COR-L47 (cell line): ENCODE results near the gene TBC1D4.
"Not testable (repeated sequence)": the region's sequence is repeated elsewhere in the genome, so short reads cannot be mapped to it uniquely, and the experiment has no call there.

ENCODE experiments used
- DNase-seq: peaks from one replicate; lab custom pipeline; 2025; lab: John Stamatoyannopoulos, UW

The TBC1D4 gene

GRCh38 chr13:75319254-75319653 lies 162.7 kb downstream of the TBC1D4 start:
- no peak for DNase-seq

- no peak for DNase-seq
Observed at GRCh38 chr13:75318138-75318833, 163.7 kb downstream of the TBC1D4 start.

DNA sequence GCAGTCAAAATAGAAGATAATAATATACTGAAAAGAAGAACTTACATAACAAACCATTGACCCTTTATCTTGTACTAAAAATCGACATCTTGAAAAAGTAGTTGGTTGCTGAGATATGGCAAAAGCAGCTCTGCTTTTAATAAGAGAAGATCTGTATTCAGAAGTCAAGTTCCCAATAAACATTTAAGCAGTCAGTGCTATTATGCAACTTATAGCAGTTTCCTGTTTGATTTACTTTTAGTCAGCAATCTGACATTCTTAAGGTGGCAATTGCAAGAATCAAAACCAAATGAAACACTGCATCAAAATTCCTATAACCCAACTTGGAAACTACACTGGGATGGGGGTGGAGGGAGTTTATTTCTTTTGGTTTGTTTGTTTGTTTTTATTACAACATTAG lies 165.5 kb downstream of the TBC1D4 start:
- no peak for DNase-seq

DNA sequence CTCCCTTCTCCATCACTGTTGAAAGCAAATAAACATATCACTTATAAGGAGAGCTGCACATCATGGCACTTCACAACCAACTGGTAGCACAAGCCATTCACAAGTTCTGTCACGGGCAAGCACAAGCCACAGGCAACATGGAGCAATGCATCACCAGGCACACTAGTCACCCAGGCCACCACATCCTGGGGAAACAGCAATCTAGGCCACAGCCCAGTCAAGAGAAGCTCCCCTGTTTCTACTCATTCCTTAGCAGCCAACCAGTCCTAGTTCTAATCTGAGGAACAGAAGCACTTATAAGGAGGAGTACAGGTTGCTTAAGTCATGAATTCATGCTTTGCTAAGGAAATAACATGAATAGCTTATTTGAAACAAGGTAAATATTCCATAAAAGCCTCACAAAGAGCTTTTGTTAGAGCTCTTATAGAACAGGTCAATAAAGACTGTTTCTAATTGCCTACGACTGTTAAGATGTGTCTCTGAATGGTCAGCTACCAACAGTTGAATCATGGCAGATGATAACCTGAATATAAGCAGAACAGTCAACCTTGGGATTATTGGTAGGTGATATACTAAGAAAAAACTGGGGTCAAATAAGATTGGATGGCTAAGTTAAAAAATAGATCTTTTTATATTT lies 169.0 kb downstream of the TBC1D4 start:
- DNase-seq, result no peak

DNA sequence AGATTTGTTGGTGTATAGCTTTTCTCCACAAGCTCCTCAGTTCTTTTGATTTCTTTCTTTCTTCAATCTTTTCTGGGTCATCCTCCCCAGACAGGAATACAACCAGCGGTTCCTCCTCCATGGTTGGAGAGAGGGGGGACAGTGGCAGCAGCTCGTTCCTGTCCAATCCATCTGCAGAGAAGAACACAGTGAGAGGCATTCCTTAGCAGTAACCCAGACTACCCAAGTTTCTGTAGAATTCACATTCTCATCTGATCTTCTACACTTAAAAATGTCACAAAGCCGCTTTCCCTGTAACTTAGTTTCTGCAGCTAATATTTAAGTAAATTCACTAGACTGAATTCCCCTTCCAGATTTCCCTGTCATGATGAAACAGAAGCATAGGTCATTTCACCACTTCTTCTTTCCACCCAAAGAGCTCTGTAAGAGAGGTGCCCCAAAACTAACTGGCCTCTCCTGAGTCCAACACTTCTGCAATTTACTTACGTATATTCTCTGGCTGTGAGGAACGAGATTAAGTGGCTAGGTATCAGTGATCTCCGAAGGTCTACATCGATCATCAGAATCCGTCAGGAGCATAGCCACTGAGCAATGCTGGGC lies 171.9 kb downstream of the TBC1D4 start:
- no peak for DNase-seq

DNA sequence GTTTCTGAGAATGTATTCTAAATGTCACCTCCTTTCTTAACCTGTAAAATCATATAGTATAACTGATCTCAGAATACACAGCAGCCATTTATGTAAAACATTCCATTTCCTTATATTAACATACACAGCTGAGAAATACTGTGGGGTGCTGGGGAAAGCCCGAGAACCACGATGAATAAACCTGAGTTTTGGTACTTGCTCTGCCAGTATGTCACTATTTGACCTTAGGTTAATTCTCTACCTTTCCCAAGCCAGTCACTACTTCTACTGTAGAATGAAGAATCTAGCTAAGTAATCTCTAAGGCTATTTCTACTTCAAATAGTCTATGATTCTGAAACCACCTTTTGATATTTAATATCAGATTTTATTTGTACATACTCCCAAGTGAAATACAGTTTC lies 173.7 kb downstream of the TBC1D4 start:
- no peak for DNase-seq

DNA sequence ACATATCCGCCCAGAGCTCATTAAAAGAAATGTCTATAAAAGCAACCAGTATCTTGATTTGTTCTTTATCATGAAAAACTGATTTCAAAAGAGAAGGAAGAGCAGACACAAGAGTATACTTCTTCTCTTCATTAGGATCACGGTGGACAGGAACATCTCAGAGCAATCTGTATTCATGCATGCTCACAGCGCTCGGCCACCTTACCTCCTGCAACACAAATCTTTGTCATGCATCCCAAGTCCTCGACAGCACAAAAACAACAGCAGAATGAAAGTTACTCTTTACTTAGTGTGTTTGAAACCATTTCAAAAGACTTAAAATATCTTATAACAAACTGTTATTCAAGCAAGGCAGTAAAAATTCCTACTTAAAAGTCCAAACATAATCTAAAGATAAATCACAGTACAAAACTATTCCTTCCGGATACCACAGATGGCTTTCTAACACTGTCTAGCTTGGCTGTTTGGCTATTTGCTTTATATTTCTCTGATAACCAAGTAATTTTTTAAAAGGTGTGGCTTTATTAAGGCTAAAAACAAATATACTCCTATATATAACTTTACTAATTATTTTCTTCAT lies 174.5 kb downstream of the TBC1D4 start:
- no peak for DNase-seq

DNA sequence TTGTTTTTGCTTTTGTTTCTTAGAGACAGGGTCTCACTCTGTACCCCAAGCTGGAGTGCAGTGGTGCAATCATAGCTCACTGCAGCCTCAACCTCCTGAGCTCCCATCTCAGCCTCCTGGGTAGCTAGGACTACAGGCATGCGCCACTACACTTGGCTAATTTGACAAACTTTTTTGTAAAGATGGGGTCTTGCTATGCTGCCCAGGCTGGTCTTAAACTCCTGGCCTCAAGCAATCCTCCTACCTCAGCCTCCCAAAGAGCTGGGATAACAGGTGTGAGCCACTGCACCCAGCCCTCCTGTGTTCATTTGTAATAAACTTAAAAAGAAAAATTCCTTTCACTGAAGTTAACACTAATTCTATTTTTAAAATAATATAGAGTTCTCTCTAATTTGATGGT lies 175.0 kb downstream of the TBC1D4 start:
- not testable (repeated sequence) for DNase-seq

DNA sequence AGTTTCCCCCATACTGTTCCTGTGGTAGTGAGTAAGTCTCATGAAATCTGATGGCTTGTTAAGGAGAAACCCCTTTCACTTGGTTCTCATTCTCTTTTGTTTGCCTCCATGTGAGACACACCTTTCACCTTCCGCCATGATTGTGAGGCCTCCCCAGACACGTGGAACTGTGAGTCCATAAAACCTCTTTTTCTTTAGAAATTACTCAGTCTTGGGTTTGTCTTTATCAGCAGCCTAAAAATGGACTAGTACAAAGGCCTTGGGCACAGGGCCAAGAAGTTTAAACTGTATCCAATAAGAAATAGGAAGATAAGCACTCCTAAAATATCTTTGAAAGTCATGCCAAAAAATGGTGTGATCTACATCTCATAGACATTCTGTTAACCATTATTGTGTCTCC lies 176.9 kb downstream of the TBC1D4 start:
- DNase-seq, result no peak

GRCh38 chr13:75303263-75303662 lies 178.7 kb downstream of the TBC1D4 start:
- DNase-seq, result no peak

DNA sequence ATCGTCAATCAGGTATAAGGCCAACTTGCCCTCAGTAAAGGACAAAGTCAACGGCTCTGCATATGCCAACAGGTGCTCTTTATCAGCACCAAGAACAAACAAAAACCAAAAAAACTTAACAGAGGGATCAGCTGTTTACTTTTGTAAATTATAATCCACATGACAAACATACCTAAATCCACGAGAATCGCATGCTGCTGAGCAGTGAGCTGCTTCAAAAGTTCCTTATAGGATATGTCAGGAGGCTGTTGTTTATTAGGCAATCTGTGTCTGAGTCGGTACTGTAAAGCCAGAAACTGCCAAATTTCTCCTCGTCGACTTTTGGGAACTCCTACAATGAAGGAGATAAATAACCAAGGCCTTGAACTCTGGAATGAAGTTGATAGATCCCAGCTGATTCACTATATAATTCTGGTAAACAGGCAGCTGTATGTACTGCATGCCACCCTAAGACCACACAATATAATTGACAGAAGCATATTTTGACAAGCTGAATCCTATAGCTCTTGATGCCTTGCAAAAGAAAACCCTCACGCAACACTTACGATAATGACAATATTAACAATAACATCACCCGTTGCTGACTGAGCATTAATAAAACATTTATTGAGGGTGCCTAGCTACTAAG lies 179.8 kb downstream of the TBC1D4 start:
- no peak for DNase-seq

DNA sequence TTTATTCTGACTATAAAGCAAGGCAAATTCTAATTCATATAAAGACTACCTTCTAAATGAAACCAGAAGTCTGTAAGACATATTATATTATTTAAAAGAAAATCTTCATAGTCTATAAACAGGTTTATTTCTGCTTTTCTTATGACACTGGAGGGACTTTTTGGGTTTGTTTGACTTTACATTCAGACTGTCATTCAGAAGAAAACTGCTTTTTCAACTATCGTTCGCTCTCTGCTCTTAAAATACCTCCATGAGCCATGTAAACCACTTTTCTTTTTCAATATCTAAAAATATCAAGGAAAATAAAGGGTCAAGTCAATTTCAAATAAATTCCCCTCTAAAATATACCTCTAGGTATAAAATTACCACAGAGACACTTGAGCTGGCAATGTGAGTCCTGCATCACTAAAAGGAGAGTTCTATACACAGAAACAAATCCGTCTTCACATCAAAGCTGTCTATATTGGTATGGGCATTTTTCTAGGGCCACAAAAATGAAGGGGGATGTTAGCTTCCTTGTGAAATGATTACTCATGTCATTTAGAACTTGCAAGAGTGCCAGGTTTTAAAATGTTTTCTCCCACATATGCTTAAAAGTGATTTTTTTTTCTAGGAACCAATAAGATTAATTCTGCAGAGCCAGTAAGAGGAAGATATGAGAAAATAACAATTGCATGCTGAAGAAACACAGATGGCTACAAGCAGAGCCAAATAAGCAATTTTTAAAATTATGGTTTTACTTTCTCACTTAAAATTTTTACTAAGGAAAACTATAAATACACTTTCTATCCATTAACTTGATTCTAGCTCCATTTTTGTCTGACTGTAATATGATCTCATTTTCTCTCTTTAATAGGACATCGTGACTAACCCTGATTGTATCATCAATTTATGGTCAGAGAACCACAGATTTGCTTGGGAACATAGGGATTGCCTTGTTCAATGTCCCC lies 181.8 kb downstream of the TBC1D4 start:
- no peak for DNase-seq

- no peak for DNase-seq
Observed at GRCh38 chr13:75299246-75299645, 182.7 kb downstream of the TBC1D4 start.

DNA sequence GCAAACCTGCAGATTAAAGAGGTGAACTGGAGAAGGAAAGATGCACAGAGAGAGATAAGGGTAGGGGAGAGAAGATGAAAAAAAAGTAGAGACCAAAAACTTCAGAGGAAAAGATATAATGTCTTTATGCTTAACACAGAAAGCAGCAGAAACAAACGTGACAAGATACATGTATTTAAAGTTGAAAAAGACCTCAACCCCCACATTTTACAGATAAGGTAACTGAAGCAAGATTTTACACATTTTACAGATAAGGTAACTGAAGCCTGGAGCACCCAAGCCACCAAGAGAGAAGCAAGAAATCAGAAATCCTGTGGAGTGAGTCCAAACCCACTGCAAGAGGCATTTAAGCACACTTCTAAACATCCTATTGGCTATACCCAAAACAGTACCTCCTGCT lies 185.3 kb downstream of the TBC1D4 start:
- no peak for DNase-seq

DNA sequence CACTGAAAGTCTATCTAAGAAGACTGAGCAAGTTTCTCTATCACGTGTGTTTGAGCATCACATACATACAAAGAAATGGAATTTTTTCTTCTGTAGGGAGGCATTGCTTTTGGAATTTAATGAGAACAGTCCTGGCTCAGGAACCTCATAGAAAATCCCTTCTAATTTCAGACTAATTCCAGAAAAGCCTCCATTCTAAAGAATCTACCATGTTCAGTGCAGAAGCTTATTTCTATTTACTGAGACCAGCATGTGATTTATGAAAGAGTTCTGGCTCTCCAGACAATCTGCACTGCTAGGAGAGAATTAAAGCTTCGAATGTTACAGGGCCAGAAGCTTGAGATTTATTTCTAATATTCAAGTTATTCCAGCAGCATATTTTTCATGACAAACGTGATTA lies 186.8 kb downstream of the TBC1D4 start:
- DNase-seq, result no peak

DNA sequence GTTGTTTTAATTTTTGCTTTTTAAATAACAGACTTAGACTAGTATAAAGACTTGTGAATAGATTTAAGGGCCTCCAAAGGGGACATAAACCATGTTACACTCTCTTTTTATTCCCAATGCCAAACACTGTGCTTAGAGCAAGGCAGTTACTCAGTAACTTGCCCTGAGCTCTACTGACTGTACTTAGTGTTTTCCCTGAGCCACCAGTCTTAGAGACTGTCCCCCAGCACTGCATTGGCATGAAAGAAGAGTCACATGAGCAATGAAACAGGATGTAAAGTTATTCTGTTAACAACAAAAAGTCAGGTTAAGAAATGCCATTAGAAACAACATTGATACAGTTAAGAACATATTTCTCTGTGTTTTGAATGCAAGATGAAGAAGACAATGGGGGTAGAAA lies 187.9 kb downstream of the TBC1D4 start:
- no peak for DNase-seq

GRCh38 chr13:75285310-75285709 lies 196.7 kb downstream of the TBC1D4 start:
- no peak for DNase-seq

DNA sequence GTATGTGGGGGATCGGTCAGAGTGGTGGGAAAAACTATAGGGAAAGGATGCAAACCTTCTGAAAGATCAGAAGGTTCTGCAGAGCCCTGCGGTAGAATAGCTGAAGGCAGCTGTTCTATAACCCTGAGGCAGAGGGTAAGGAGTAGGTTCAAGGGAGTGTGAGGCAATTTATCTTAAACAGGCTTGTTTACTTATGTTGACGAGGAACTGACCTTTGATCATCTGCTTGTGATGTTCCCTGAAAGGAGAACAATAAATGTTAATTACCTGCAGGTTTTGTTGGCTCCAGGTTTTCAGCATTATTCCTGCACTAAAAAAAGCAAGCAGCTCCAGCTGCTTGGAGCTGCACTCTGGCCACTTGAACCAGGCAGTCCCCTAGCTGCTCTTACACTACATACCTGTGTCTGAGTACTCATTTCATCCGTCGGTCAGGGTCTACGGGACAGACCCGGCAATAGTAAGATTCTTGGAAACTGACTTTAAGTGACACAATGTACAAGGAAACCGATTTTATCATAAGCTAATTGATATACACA lies 202.1 kb downstream of the TBC1D4 start:
- no peak for DNase-seq

DNA sequence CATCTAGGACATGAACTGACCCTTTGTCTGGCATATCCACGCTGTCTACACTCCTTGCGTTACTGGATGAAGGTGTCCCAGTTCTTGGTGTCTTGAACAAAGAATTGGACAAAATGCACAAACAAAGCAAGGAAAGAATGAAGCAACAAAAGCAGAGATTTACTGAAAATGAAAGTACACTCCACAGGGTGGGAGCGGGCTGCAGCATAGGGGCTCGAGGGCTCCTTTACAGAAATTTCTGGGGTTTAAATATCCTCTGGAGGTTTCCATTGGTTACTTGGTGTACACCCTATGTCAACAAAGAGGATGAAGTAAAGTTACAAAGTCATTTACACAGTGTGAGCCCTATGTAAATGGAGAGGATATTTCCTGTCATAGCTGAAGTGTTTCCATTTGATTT lies 208.3 kb downstream of the TBC1D4 start:
- DNase-seq, result not testable (repeated sequence)

GRCh38 chr13:75271846-75272245 lies 210.1 kb downstream of the TBC1D4 start:
- no peak for DNase-seq

- not testable (repeated sequence) for DNase-seq
Observed at GRCh38 chr13:75268481-75268880, 213.5 kb downstream of the TBC1D4 start.
